Erythroblast (primary cell): ENCODE data around the gene TRIM33.

Experiments used
- GATA1 ChIP-seq: IDR thresholded peaks from 2 replicates; pipeline ENCODE4 v1.6.1; 2011; ENCODE audit warnings: low read depth, mild to moderate bottlenecking, control low read depth, low read length, moderate library complexity
- POLR2A ChIP-seq: IDR thresholded peaks from 2 replicates; pipeline ENCODE4 v1.6.1; 2011; ENCODE audit warnings: mild to moderate bottlenecking, low read length

DNA sequence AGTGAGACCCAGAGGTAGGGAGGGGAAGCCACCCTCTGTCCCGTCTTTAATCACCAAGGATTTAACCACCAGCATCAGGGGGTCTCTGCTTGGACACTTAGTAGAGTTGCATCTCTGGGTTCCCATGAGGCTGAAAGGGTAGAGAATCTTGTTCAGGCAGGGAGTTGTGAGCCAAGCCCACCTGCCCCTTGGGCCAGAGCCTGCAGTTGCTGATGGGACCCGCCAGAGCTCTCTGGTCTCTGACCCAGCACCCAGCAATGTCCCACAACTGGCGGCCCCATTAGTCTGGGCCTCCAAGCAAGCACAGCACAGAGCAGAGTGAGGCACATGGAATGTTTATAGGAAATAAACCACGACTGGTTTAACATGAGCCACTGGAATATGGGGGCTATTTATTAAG, 166.3 kb downstream of the TRIM33 start:
- no peak for TF ChIP-seq POLR2A
- TF ChIP-seq GATA1, result no peak
